Karpas-422 (cell line): Measurements from ENCODE around the gene RNF182. TPM values are rescaled to one million over a fixed set of nuclear protein-coding genes. Genes with fewer than 3 reads are reported as not detected.

Source experiments
- DNase-seq: peaks from one replicate; pipeline ENCODE4 v3.0.0-alpha.2; 2015
- H2AFZ ChIP-seq: fragments of 200-600 bp; sonication (generic); 2 replicates; pipeline ENCODE4 v1.6.1; 2014; ENCODE audit warnings: antibody characterized with exemption, low read length, mixed read lengths
- H3K27ac ChIP-seq: fragments of 200-600 bp; sonication (generic); 2 replicates; pipeline ENCODE4 v1.5.1; 2014; ENCODE audit warnings: mild to moderate bottlenecking, low read length, moderate library complexity
- H3K27me3 ChIP-seq: fragments of 200-600 bp; sonication (generic); 2 replicates; pipeline ENCODE4 v1.6.1; 2014; ENCODE audit warnings: low read length, mixed read lengths
- H3K36me3 ChIP-seq: fragments of 200-600 bp; sonication (generic); 2 replicates; pipeline ENCODE4 v1.6.1; 2014; ENCODE audit warnings: low read length, mixed read lengths; ENCODE audit not compliant: insufficient read depth
- H3K4me1 ChIP-seq: fragments of 200-600 bp; sonication (generic); 2 replicates; pipeline ENCODE4 v1.6.1; 2014; ENCODE audit warnings: mild to moderate bottlenecking, low read length, mixed read lengths
- H3K4me2 ChIP-seq: fragments of 200-600 bp; sonication (generic); 2 replicates; pipeline ENCODE4 v1.6.1; 2014; ENCODE audit warnings: low read length, low read depth, mild to moderate bottlenecking; ENCODE audit not compliant: poor library complexity, severe bottlenecking
- H3K4me3 ChIP-seq: fragments of 200-600 bp; sonication (generic); 2 replicates; pipeline ENCODE4 v1.5.1; 2014; ENCODE audit warnings: mild to moderate bottlenecking, antibody characterized with exemption, low read length, mixed read lengths
- H3K79me2 ChIP-seq: fragments of 200-600 bp; sonication (generic); 2 replicates; pipeline ENCODE4 v1.6.1; 2014; ENCODE audit warnings: mild to moderate bottlenecking, low read length, mixed read lengths
- H3K9ac ChIP-seq: fragments of 200-600 bp; sonication (generic); 2 replicates; pipeline ENCODE4 v1.6.0; 2014; ENCODE audit warnings: low read length
- H3K9me2 ChIP-seq: fragments of 200-600 bp; sonication (generic), shearing (Covaris generic); replicated peaks from 2 replicates; pipeline ENCODE4 v1.6.0; 2014; ENCODE audit warnings: mild to moderate bottlenecking, low read length, moderate library complexity; ENCODE audit not compliant: insufficient read depth
- H3K9me3 ChIP-seq: fragments of 300-700, 200-600 bp; sonication (generic); 2 replicates; pipeline ENCODE4 v1.6.1; 2014; ENCODE audit warnings: low read length, mixed read lengths
- H4K20me1 ChIP-seq: fragments of 200-600 bp; sonication (generic); 2 replicates; pipeline ENCODE4 v1.6.1; 2014; ENCODE audit warnings: mild to moderate bottlenecking, antibody characterized with exemption, low read length, low read depth; ENCODE audit not compliant: insufficient read depth
- total RNA-seq: library from RNA; depleted of rRNA; stranded (reverse); fragments of >200 nt; shearing (Covaris generic); gene quantifications from 2 replicates; pipeline ENCODE4 v1.2.3, GENCODE V29; 2014; ENCODE audit warnings: low replicate concordance

RNF182 gene
- total RNA-seq, 1 experiment from 2014 or later = not detected

DNA sequence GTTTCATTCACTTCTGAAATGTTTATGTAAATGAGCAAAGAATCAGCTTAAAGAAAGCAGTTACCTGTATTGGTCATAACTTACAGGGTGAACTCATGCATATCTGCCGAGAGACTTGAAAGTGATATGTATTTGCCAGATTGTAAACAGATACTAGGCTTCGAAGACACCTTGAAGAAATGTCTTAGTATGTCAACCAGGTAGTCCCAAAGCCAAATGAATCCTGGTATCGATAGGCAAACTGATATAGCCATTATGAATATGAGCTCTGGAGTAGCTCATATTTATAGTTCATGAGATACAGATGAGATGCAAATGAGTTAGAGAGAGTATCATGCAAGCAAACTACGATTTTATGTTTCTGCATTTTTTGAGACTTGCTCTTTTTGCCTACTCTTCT is 55.8 kb downstream of the RNF182 start:
- no peak overlapping the region for H3K4me2 ChIP-seq

DNA sequence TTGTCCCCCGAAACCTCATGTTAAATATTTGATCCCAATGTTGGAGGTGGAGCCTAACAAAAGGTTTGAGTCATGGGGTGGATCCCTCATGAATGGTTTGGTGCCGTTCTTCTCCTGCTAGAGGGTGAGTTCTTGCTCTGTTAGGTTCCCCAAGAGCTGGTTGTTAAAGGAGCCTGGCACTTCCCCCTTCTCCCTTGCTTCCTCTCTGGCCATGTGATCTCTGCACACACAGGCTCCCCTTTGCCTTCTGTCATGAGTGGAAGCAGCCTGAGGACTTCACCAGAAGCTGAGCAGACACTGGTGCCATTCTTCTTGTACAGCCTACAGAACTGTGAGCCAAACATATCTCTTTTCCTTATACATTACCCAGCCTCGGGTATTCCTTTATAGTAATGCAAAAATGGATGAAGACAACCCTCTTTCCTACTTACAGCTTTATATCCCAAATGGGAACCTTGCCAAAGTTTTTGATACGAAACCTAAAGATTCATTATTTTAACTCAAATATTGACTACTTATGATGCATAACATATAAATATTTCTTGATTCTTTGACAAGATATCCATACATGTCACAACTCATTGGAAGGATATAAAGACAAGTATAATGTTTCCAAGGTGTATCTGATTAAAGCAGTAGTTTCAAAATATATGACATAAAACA is 61.0 kb downstream of the RNF182 start:
- H3K4me1 ChIP-seq = no peaks in the 10 kb centered on the region
- no peak overlapping the region for H3K4me2 ChIP-seq
- H3K36me3 ChIP-seq = no peaks in the 10 kb centered on the region
- no peak overlapping the region for H2AFZ ChIP-seq
- no peaks in the 10 kb centered on the region for H4K20me1 ChIP-seq
- no peak overlapping the region for H3K27ac ChIP-seq
- no peaks in the 10 kb centered on the region for H3K9me2 ChIP-seq
- no peak overlapping the region for H3K4me3 ChIP-seq
- no peak for DNase-seq
- no peaks in the 10 kb centered on the region for H3K27me3 ChIP-seq
- H3K79me2 ChIP-seq = no peaks in the 10 kb centered on the region
- H3K9ac ChIP-seq = no peak overlapping the region
- H3K9me3 ChIP-seq = no peaks in the 10 kb centered on the region

More for the DNA sequence above, 55.8 kb downstream of the RNF182 start:
- Histone ChIP-seq H3K27ac (no peak overlapping the region), H3K9me3 (no peaks in the 10 kb centered on the region), H3K4me1 (no peaks in the 10 kb centered on the region), H3K79me2 (no peaks in the 10 kb centered on the region), H2AFZ (no peak overlapping the region), H3K9ac (no peak overlapping the region), H3K9me2 (no peaks in the 10 kb centered on the region), H4K20me1 (no peaks in the 10 kb centered on the region), H3K4me3 (no peak overlapping the region), H3K36me3 (no peaks in the 10 kb centered on the region), H3K27me3 (no peaks in the 10 kb centered on the region)
- no peak for DNase-seq

DNA sequence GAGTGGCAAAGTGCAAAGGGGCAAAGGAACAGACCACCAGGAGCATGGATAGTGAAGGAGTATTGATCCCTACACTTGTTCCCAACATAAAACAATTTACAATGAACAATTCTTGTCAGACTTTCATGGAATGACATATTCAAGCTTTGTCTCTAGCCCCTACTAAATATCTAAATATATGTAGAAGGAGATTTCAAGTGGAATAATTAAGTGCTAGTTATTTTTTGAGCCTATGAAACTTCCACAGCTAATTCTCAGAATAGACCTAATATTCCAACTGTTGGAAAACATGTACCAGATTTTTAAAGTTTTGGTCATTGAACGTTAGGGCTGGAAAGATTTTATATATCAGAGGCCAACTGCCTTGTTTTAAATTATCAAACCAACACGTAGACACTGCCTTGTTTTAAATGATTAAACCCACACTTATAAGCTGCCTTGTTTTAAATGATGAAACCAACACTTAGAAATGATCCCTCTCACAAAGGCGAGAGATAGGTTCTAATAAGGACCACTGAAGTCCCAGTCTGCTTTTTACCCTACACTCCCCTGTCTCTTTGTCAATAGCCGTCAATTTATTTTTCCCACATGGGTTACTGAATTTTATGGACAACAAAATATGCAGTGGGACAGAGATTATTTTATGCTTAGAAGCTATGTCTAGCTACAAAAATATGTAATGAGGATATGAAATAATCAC is 62.1 kb downstream of the RNF182 start:
- Histone ChIP-seq H3K4me1 (no peaks in the 10 kb centered on the region), H4K20me1 (no peaks in the 10 kb centered on the region), H3K36me3 (no peaks in the 10 kb centered on the region), H3K4me3 (no peak overlapping the region), H3K4me2 (no peak overlapping the region), H3K79me2 (no peaks in the 10 kb centered on the region), H3K9me2 (no peaks in the 10 kb centered on the region), H2AFZ (no peak overlapping the region), H3K27me3 (no peaks in the 10 kb centered on the region), H3K27ac (no peak overlapping the region), H3K9me3 (no peaks in the 10 kb centered on the region), H3K9ac (no peak overlapping the region)
- DNase-seq = no peak

DNA sequence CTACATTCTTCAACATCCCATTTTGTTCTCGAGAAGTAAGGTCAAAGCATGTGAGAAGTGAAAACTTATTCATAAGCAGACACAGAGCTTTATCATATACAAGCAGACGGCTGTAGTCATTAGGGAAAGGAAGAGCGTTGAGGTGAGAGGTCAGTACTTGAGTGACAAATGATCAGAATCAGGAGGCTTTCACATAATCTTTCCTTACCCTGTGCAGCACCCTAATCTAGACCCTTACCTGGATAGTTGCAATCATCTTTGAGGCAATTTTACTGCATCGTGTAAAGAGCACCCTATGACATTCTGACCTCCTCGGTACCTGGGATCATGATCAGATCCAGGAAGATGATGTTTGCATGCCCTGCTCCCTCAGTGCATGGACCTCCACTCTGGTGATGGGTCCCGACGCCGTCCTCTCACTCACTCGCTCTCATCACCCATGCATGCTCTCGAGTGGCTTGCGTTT is 62.7 kb downstream of the RNF182 start:
- Histone ChIP-seq H4K20me1 (no peaks in the 10 kb centered on the region), H3K27me3 (no peaks in the 10 kb centered on the region), H3K27ac (no peak overlapping the region), H3K9me2 (no peaks in the 10 kb centered on the region), H3K4me3 (no peak overlapping the region), H3K9ac (no peak overlapping the region), H3K79me2 (no peaks in the 10 kb centered on the region), H3K4me2 (no peak overlapping the region), H3K9me3 (no peaks in the 10 kb centered on the region), H3K4me1 (no peaks in the 10 kb centered on the region), H2AFZ (no peak overlapping the region), H3K36me3 (no peaks in the 10 kb centered on the region)
- DNase-seq = no peak

DNA sequence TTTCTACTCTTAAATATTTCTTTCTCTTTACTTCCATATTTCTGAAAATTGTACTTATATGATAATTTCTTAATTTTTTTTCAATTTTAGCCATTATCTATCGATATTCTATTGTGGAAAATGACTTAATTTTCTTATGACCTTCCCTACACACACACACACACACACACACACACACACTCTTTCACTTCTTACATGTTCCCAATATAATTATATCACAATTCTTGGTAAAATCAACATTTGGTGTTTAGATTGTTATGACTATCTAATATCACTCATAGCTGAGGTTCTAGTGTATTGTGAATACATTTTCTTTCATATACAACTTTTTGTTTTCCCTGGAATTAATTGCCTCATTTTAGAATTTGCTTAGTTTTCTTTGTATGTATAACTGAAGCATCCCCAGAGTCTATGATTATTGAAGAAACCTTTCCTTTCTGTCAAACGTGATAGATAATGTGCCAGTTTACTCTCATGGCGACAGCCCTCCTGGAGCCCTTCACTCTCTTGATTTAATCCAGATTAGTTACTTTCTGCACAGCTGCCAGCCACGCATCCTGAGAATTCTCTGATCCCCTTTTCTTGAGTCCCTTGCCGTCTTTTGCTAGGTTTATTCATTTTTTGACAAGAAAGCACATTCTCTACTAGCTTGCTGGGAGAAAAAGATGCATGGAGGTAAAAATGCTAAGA is 63.4 kb downstream of the RNF182 start:
- no peaks in the 10 kb centered on the region for H3K9me3 ChIP-seq
- no peak overlapping the region for H3K9ac ChIP-seq
- no peaks in the 10 kb centered on the region for H3K4me1 ChIP-seq
- H3K27ac ChIP-seq = no peak overlapping the region
- no peaks in the 10 kb centered on the region for H3K36me3 ChIP-seq
- no peak for DNase-seq
- no peaks in the 10 kb centered on the region for H3K27me3 ChIP-seq
- no peak overlapping the region for H3K4me3 ChIP-seq
- no peaks in the 10 kb centered on the region for H3K79me2 ChIP-seq
- H4K20me1 ChIP-seq = no peaks in the 10 kb centered on the region
- no peaks in the 10 kb centered on the region for H3K9me2 ChIP-seq
- H2AFZ ChIP-seq = no peak overlapping the region
- H3K4me2 ChIP-seq = no peak overlapping the region

DNA sequence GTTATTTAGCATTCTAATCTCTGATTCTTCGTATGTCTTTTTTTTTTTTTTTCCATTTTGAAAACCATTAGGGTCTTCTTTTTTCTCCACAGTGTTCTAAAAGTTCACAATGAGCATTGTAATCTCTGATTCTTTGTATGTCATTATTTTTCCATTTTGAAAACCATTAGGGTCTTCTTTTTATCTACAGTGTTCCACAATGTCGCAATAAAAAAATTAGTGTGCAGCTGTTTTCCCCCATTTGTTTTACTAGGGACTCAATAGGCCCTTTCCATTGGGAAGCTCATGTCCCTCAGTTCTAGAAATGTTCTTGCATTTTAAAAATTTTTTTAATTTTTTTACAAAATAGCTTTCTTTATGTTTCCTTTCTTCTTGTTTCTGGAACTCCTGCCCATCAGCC is 64.2 kb downstream of the RNF182 start:
- H3K9me3 ChIP-seq = no peaks in the 10 kb centered on the region
- H3K9me2 ChIP-seq = no peaks in the 10 kb centered on the region
- no peak overlapping the region for H3K9ac ChIP-seq
- H3K4me3 ChIP-seq = no peak overlapping the region
- H3K79me2 ChIP-seq = no peaks in the 10 kb centered on the region
- H3K4me1 ChIP-seq = no peaks in the 10 kb centered on the region
- H3K27me3 ChIP-seq = no peaks in the 10 kb centered on the region
- no peaks in the 10 kb centered on the region for H3K36me3 ChIP-seq
- no peak for DNase-seq
- H3K27ac ChIP-seq = no peak overlapping the region
- H4K20me1 ChIP-seq = no peaks in the 10 kb centered on the region
- no peak overlapping the region for H2AFZ ChIP-seq
- no peak overlapping the region for H3K4me2 ChIP-seq

DNA sequence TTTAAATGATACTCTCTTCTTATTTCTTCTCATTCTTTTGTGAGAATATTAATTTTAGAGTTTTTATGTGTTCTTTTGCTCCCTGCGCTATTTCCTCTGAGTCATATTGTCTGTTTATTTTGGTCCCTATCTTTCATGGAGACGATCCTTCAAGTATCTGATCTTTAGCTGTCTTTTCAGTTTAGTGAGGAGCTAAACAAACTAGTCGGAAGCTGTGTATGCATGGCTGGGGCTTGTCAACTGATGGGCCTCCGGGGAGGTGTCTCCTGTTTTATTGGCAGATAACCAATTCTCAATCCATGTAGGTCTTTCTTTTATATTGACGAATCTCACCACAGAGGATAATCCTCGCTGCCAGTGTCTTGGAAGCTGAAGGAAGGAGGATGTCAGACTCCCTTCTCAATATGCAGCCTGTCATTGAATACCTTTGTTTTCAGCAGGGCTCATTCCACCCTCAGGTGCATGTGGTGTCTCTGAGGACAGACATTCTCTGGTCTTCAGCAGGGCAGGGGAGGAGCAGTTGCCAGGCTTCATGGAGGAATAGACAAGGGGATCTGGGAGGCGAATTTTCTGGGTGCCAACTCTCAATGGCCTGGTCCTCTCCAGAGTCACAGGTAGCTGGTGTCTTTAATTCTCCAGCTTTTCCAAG is 64.9 kb downstream of the RNF182 start:
- Histone ChIP-seq H3K36me3 (no peaks in the 10 kb centered on the region), H3K79me2 (no peaks in the 10 kb centered on the region), H3K4me1 (no peaks in the 10 kb centered on the region), H3K4me3 (no peak overlapping the region), H3K4me2 (no peak overlapping the region), H3K27me3 (no peaks in the 10 kb centered on the region), H2AFZ (no peak overlapping the region), H3K9me2 (no peaks in the 10 kb centered on the region), H3K27ac (no peak overlapping the region), H3K9me3 (no peaks in the 10 kb centered on the region), H3K9ac (no peak overlapping the region), H4K20me1 (no peaks in the 10 kb centered on the region)
- DNase-seq = no peak

DNA sequence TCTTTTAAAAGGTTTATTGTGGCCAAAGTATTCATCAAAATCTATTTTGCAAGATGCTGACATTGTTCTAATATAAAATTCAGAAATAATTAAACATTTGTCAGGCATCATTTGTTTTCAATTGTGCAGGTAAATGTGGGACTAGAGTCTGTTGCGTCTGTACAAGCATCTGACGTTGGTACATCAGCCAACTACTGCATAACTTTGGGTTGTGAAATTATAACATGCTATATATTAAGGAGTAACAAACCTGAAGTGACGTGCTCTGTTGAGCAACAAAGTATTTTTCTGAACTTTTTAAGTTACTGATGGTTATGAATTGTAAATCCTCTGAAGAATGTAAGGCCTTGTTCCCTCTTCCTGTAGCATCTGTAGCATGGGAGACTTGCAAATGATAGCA is 66.0 kb downstream of the RNF182 start:
- no peak overlapping the region for H3K4me3 ChIP-seq
- H3K27me3 ChIP-seq = no peaks in the 10 kb centered on the region
- H3K36me3 ChIP-seq = no peaks in the 10 kb centered on the region
- no peaks in the 10 kb centered on the region for H3K79me2 ChIP-seq
- no peaks in the 10 kb centered on the region for H3K9me3 ChIP-seq
- no peak overlapping the region for H2AFZ ChIP-seq
- H3K9me2 ChIP-seq = no peaks in the 10 kb centered on the region
- H3K4me1 ChIP-seq = no peaks in the 10 kb centered on the region
- no peak overlapping the region for H3K4me2 ChIP-seq
- H3K9ac ChIP-seq = no peak overlapping the region
- H4K20me1 ChIP-seq = no peaks in the 10 kb centered on the region
- DNase-seq = no peak
- H3K27ac ChIP-seq = no peak overlapping the region
